ENCODE data around the gene MYO15B. TPM values are rescaled to one million over a fixed set of nuclear protein-coding genes. Genes with fewer than 3 reads are reported as not detected.

MYO15B gene
- total and polyA plus RNA-seq, 2 of the 13 experiments (the other 11 are each of a cell fraction or from before 2014, with no cell fraction given): 2.8 to 8.1 TPM

GRCh38 chr17:75561927-75562603, 25.5 kb upstream of the MYO15B start:
- Histone ChIP-seq H3K79me2 (ENCODE audit: insufficient read depth, low read length) (peaks cover 3% of the 10 kb centered on the region), H4K20me1 (ENCODE audit: insufficient read depth, low read length) (no peaks in the 10 kb centered on the region), H3K27me3 (ENCODE audit: control insufficient read depth in 1 of 2, insufficient read depth in 2 of 2, low read length in 2 of 2) (no peaks in the 10 kb centered on the region), H3K4me1 (ENCODE audit: insufficient read depth, low read length) (peaks cover 51% of the 10 kb centered on the region), H3K36me3 (replicated peaks in 1 of 2; ENCODE audit: control insufficient read depth in 1 of 2, insufficient read depth in 2 of 2, low read length in 2 of 2) (peaks cover 32 to 47% of the 10 kb centered on the region in 2 experiments), H3K27ac (ENCODE audit: extremely low read length, insufficient read depth, low read length) (no peak overlapping the region), H3K9me3 (ENCODE audit: low read length) (no peaks in the 10 kb centered on the region), H2AFZ (ENCODE audit: low read length) (no peak overlapping the region), H3K4me2 (ENCODE audit: low read depth, low read length) (no peak overlapping the region), H3K4me3 (replicated peaks in 1 of 3; ENCODE audit: insufficient read depth in 1 of 3, low read depth in 2 of 3, low read length in 3 of 3) (no peak overlapping the region), H3K9ac (ENCODE audit: insufficient read depth, low read depth, low read length) (no peak overlapping the region)
- POLR2A ChIA-PET: no interaction called here
- FAIRE-seq (no peak), DNase-seq (ENCODE audit: low spot score) (no peak), ATAC-seq (no peak)
- WGBS (ENCODE audit: low lambda C conversion rate): 57% methylated on average over 5 of the region's 5 CpGs
- in situ Hi-C loops (cut with HindIII; ENCODE audit: extremely low pct_ligation_motif_present, low pct_unique_long_range_greater_than_20kb) (no loop called here), intact Hi-C loops (cut with micrococcal nuclease; ENCODE audit: unreplicated experiment) (no loop called here)
- BruUV-seq (replicated peaks): no TSS peak
- CTCF ChIA-PET (ENCODE audit: low intra/inter-chr PET ratio, low total read pairs): no interaction called here
- TF ChIP-seq FOXM1 (CRISPR knock-in tag; IDR thresholded peaks at IDR 0.05) (no peak), NR2F6 (IDR thresholded peaks at IDR 0.05) (peak; percentile 46; the same call in 1 of the 2 replicates), NR2F6 (CRISPR knock-in tag; IDR thresholded peaks at IDR 0.05) (peak; percentile 78), MTA1 (CRISPR knock-in tag; IDR thresholded peaks at IDR 0.05; ENCODE audit: borderline replicate concordance) (no peak), ZMAT3 (CRISPR knock-in tag; conservative IDR thresholded peaks at IDR 0.05) (no peak), PITX1 (CRISPR knock-in tag; IDR thresholded peaks at IDR 0.05) (no peak), ATF6 (CRISPR knock-in tag; conservative IDR thresholded peaks at IDR 0.05) (no peak), ZUFSP (CRISPR knock-in tag; IDR thresholded peaks at IDR 0.05; ENCODE audit: borderline replicate concordance) (no peak), NKX3-1 (CRISPR knock-in tag; IDR thresholded peaks at IDR 0.05) (no peak), PTBP1 (IDR thresholded peaks at IDR 0.05; ENCODE audit: low read depth, low read length, poor library complexity, severe bottlenecking) (no peak), HNF4A (CRISPR knock-in tag; IDR thresholded peaks at IDR 0.05) (peak; percentile 45), TARDBP (CRISPR knock-in tag; IDR thresholded peaks at IDR 0.05) (0 out of 2 replicates have a peak, but pooled peaks have one; percentile 26)
- TF ChIP-seq, protein P1, sequence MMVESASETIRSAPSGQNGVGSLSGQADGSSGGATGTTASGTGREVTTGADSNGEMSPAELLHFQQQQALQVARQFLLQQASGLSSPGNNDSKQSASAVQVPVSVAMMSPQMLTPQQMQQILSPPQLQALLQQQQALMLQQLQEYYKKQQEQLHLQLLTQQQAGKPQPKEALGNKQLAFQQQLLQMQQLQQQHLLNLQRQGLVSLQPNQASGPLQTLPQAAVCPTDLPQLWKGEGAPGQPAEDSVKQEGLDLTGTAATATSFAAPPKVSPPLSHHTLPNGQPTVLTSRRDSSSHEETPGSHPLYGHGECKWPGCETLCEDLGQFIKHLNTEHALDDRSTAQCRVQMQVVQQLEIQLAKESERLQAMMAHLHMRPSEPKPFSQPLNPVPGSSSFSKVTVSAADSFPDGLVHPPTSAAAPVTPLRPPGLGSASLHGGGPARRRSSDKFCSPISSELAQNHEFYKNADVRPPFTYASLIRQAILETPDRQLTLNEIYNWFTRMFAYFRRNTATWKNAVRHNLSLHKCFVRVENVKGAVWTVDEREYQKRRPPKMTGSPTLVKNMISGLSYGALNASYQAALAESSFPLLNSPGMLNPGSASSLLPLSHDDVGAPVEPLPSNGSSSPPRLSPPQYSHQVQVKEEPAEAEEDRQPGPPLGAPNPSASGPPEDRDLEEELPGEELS (CRISPR knock-in tag; IDR thresholded peaks at IDR 0.05): peak; percentile 12; the same call in 1 of the 2 replicates
- TF ChIP-seq, protein P2, sequence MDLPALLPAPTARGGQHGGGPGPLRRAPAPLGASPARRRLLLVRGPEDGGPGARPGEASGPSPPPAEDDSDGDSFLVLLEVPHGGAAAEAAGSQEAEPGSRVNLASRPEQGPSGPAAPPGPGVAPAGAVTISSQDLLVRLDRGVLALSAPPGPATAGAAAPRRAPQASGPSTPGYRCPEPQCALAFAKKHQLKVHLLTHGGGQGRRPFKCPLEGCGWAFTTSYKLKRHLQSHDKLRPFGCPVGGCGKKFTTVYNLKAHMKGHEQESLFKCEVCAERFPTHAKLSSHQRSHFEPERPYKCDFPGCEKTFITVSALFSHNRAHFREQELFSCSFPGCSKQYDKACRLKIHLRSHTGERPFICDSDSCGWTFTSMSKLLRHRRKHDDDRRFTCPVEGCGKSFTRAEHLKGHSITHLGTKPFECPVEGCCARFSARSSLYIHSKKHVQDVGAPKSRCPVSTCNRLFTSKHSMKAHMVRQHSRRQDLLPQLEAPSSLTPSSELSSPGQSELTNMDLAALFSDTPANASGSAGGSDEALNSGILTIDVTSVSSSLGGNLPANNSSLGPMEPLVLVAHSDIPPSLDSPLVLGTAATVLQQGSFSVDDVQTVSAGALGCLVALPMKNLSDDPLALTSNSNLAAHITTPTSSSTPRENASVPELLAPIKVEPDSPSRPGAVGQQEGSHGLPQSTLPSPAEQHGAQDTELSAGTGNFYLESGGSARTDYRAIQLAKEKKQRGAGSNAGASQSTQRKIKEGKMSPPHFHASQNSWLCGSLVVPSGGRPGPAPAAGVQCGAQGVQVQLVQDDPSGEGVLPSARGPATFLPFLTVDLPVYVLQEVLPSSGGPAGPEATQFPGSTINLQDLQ (CRISPR knock-in tag; IDR thresholded peaks at IDR 0.05): no peak
- TF ChIP-seq, protein P3, sequence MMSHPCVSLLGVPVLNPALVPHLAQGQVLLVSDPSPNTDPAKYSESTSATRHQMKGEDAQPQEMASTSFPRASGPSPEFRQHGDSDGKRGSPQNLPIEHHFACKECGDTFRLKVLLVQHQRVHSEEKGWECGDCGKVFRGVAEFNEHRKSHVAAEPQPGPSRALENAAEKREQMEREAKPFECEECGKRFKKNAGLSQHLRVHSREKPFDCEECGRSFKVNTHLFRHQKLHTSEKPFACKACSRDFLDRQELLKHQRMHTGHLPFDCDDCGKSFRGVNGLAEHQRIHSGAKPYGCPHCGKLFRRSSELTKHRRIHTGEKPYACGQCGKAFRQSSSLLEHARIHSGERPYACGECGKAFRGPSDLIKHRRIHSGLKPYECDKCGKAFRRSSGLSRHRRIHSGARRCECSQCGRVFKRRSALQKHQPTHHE (CRISPR knock-in tag; IDR thresholded peaks at IDR 0.05; ENCODE audit: borderline replicate concordance): no peak

Data from HepG2 (cell line).